PC-3 (cell line): ENCODE results near the gene ATOH8.

Source experiments
- EZH2 ChIP-seq: fragments of 300-600 bp; sonication (generic); IDR thresholded peaks from one replicate; pipeline ENCODE4 v1.6.1; 2017; ENCODE audit warnings: antibody characterized with exemption, mild to moderate bottlenecking, low read length; ENCODE audit not compliant: unreplicated experiment
- TF ChIP-seq, protein P1 (sequence below): fragments of 300-600 bp; sonication (generic); conservative IDR thresholded peaks from 2 replicates; pipeline ENCODE4 v1.5.1; 2017; ENCODE audit warnings: antibody characterized with exemption, low read depth, mild to moderate bottlenecking, low read length

DNA sequence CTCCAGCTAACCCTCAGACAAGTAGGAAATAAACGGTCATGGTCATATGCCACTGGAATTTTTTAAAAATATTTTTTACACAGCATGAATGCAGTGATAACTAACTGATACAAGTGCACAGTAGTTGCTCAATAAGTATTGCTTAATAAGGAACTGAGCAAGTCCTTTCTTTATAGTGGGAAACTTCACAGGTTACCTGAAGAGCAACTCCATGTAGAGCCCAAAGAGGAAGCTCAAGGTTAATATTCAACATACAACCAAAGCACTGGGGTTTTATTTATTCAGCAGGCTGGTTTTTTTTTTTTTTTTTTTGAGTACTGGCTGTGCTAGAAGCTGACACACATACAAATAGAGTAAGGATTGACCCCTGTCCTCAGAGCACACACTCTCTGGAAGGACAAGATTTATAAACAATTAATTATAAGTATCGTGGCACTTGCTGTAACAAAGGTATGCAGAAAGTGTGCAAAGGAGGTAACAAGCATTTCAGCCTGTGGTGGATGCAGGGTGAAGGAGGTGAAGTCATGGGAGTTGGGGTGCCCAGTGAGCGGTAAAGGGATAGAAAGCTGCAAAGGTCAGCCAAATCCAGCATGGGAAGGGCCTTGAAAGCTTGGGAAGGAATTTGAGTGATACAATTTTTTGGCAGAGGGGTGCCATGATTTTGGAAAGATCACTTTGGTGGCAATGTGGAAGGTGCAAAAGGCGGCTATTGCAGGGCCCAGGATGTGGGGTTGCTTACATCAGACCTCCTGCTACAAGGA is 52.7 kb downstream of the ATOH8 start:
- TF ChIP-seq, protein P1, sequence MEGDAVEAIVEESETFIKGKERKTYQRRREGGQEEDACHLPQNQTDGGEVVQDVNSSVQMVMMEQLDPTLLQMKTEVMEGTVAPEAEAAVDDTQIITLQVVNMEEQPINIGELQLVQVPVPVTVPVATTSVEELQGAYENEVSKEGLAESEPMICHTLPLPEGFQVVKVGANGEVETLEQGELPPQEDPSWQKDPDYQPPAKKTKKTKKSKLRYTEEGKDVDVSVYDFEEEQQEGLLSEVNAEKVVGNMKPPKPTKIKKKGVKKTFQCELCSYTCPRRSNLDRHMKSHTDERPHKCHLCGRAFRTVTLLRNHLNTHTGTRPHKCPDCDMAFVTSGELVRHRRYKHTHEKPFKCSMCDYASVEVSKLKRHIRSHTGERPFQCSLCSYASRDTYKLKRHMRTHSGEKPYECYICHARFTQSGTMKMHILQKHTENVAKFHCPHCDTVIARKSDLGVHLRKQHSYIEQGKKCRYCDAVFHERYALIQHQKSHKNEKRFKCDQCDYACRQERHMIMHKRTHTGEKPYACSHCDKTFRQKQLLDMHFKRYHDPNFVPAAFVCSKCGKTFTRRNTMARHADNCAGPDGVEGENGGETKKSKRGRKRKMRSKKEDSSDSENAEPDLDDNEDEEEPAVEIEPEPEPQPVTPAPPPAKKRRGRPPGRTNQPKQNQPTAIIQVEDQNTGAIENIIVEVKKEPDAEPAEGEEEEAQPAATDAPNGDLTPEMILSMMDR: no peak
- no peak for TF ChIP-seq EZH2
